ENCODE data around the gene FRY. TPM values are rescaled to one million over a fixed set of nuclear protein-coding genes. Genes with fewer than 3 reads are reported as not detected.

FRY gene
- total and polyA plus RNA-seq, 2 donors (not counting 1 experiment from before 2014, with no cell fraction given), result 2.3 to 6.3 TPM

GRCh38 chr13:32140109-32140508 is 108.5 kb downstream of the FRY start:
- no peak overlapping the region for H3K27ac ChIP-seq (ENCODE audit: low read length in 2 of 2)
- H3K4me1 Mint-ChIP-seq, result no peaks in the 10 kb centered on the region
- H3K4me1 ChIP-seq (ENCODE audit: control insufficient read depth in 2 of 2, insufficient read depth in 2 of 2, low read length in 2 of 2), result no peaks in the 10 kb centered on the region
- intact Hi-C loops (cut with micrococcal nuclease), result no loop called here
- H3K9me3 Mint-ChIP-seq (ENCODE audit: insufficient read depth), result no peaks in the 10 kb centered on the region
- POLR2A ChIA-PET, result no interaction called here
- H3K4me2 ChIP-seq (replicated peaks; ENCODE audit: low read depth, low read length, poor library complexity, severe bottlenecking), result no peak overlapping the region
- H4K20me1 ChIP-seq (ENCODE audit: control insufficient read depth, insufficient read depth, low read length, poor library complexity, severe bottlenecking), result no peaks in the 10 kb centered on the region
- DNase-seq (no peak), ATAC-seq (ENCODE audit: low read depth) (no peak)
- TF ChIP-seq CTCF (IDR thresholded peaks at IDR 0.05), result no peak
- no peak for TF ChIP-seq EZH2 (IDR thresholded peaks at IDR 0.05; ENCODE audit: borderline replicate concordance, insufficient read depth, low read depth, low read length, poor library complexity, severe bottlenecking)
- H3K27ac Mint-ChIP-seq, result no peak overlapping the region
- H3K9ac ChIP-seq (ENCODE audit: low read length), result no peak overlapping the region
- no peaks in the 10 kb centered on the region for H3K9me3 ChIP-seq (ENCODE audit: control extremely low read depth in 1 of 3, control insufficient read depth in 2 of 3, insufficient read depth in 1 of 3, low read length in 2 of 3)
- no peaks in the 10 kb centered on the region for H3K36me3 ChIP-seq (replicated peaks in 1 of 2; ENCODE audit: control extremely low read depth in 1 of 2, control insufficient read depth in 1 of 2, extremely low read depth in 1 of 2, insufficient read depth in 2 of 2, low read length in 1 of 2)
- H2AFZ ChIP-seq (ENCODE audit: insufficient read depth, low read depth, low read length, poor library complexity, severe bottlenecking), result no peak overlapping the region
- CTCF ChIA-PET, result no interaction called here
- no peaks in the 10 kb centered on the region for H3K27me3 ChIP-seq (replicated peaks in 1 of 4; ENCODE audit: control extremely low read depth in 1 of 4, control insufficient read depth in 3 of 4, insufficient read depth in 4 of 4, low read length in 3 of 4)
- no peak overlapping the region for H3K4me3 ChIP-seq (ENCODE audit: control extremely low read depth in 1 of 5, extremely low read depth in 1 of 5, insufficient read depth in 1 of 5, low read depth in 2 of 5, low read length in 4 of 5)
- no peaks in the 10 kb centered on the region for H3K27me3 Mint-ChIP-seq
- H3K79me2 ChIP-seq (ENCODE audit: control insufficient read depth, insufficient read depth, low read length), result no peaks in the 10 kb centered on the region
- no peak overlapping the region for H3K4me3 Mint-ChIP-seq
- WGBS (ENCODE audit: insufficient coverage), result no CpG with 5 or more reads among the region's 2 CpGs

GRCh38 chr13:32141462-32141861 is 109.9 kb downstream of the FRY start:
- no CpG with 5 or more reads among the region's 1 CpG for WGBS (ENCODE audit: insufficient coverage)
- POLR2A ChIA-PET, result no interaction called here
- DNase-seq (no peak), ATAC-seq (ENCODE audit: low read depth) (no peak)
- no peaks in the 10 kb centered on the region for H3K4me1 Mint-ChIP-seq
- no peaks in the 10 kb centered on the region for H3K27me3 ChIP-seq (replicated peaks in 1 of 4; ENCODE audit: control extremely low read depth in 1 of 4, control insufficient read depth in 3 of 4, insufficient read depth in 4 of 4, low read length in 3 of 4)
- intact Hi-C loops (cut with micrococcal nuclease), result no loop called here
- H3K4me3 Mint-ChIP-seq, result no peak overlapping the region
- no peak overlapping the region for H2AFZ ChIP-seq (ENCODE audit: insufficient read depth, low read depth, low read length, poor library complexity, severe bottlenecking)
- TF ChIP-seq EZH2 (IDR thresholded peaks at IDR 0.05; ENCODE audit: borderline replicate concordance, insufficient read depth, low read depth, low read length, poor library complexity, severe bottlenecking) (no peak), CTCF (IDR thresholded peaks at IDR 0.05) (no peak)
- H4K20me1 ChIP-seq (ENCODE audit: control insufficient read depth, insufficient read depth, low read length, poor library complexity, severe bottlenecking), result no peaks in the 10 kb centered on the region
- H3K79me2 ChIP-seq (ENCODE audit: control insufficient read depth, insufficient read depth, low read length), result no peaks in the 10 kb centered on the region
- no peaks in the 10 kb centered on the region for H3K9me3 ChIP-seq (ENCODE audit: control extremely low read depth in 1 of 3, control insufficient read depth in 2 of 3, insufficient read depth in 1 of 3, low read length in 2 of 3)
- H3K27ac ChIP-seq (ENCODE audit: low read length in 2 of 2), result no peak overlapping the region
- no peaks in the 10 kb centered on the region for H3K9me3 Mint-ChIP-seq (ENCODE audit: insufficient read depth)
- CTCF ChIA-PET, result interaction anchor here (1.1 kb wide), 1 partner anchor 8 kb away, joined by 3 read pairs; no protein-coding TSS in a partner anchor
- H3K27ac Mint-ChIP-seq, result no peak overlapping the region
- H3K4me3 ChIP-seq (ENCODE audit: control extremely low read depth in 1 of 5, extremely low read depth in 1 of 5, insufficient read depth in 1 of 5, low read depth in 2 of 5, low read length in 4 of 5), result no peak overlapping the region
- no peaks in the 10 kb centered on the region for H3K4me1 ChIP-seq (ENCODE audit: control insufficient read depth in 2 of 2, insufficient read depth in 2 of 2, low read length in 2 of 2)
- H3K4me2 ChIP-seq (replicated peaks; ENCODE audit: low read depth, low read length, poor library complexity, severe bottlenecking), result no peak overlapping the region
- H3K27me3 Mint-ChIP-seq, result no peaks in the 10 kb centered on the region
- no peaks in the 10 kb centered on the region for H3K36me3 ChIP-seq (replicated peaks in 1 of 2; ENCODE audit: control extremely low read depth in 1 of 2, control insufficient read depth in 1 of 2, extremely low read depth in 1 of 2, insufficient read depth in 2 of 2, low read length in 1 of 2)
- H3K9ac ChIP-seq (ENCODE audit: low read length), result no peak overlapping the region

Measured in B cell (primary cell).